Measurements from ENCODE around the gene ME1.
A peak's percentile ranks its signal among the peaks of the same experiment; 100 is the strongest.
"Not testable (repeated sequence)": the region's sequence is repeated elsewhere in the genome, so short reads cannot be mapped to it uniquely, and the experiment has no call there.

Gene ME1

DNA sequence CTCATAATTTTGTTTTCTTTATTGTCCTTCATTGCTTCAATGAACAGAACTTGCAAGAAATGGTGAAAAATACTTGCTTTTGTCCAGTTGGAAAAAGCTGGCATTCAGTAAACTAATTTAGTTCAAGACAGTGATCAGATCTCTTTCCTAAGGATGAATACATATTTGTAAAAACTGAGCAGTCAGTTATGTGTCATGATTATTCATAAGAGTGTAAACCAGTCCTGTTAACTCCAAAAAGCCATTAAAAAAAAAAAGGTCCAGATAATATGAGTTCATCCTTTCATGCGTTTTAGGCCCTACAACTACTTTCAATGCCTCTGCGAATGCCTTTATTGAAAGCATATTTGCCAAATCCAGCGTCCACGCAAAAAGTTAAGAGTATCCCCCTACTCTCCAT lies 238.4 kb downstream of the ME1 start:
- peak overlapping the region; percentile 17 for H3K18ac ChIP-seq (ENCODE audit: low read length)
- H3K4me3 ChIP-seq (ENCODE audit: low read length) = peak overlapping the region; percentile 93
- no peak overlapping the region for H4K8ac ChIP-seq (ENCODE audit: low read depth, low read length)
- no peak overlapping the region for H3K27ac ChIP-seq (ENCODE audit: low read depth, low read length)
- H2AK5ac ChIP-seq (ENCODE audit: low read length) = no peak overlapping the region
- no peak overlapping the region for H3K23ac ChIP-seq (ENCODE audit: low read length)
- peak overlapping the region; percentile 77 for H3K4me2 ChIP-seq (ENCODE audit: low read length)
- no peak for DNase-seq
- peaks cover 4% of the 10 kb centered on the region for H3K4me1 ChIP-seq (ENCODE audit: control insufficient read depth, low read depth, low read length)
- peaks cover 2% of the 10 kb centered on the region for H3K36me3 ChIP-seq (ENCODE audit: control insufficient read depth, insufficient read depth, low read length)
- H4K5ac ChIP-seq (ENCODE audit: low read length) = no peak overlapping the region
- peak overlapping the region; percentile 99 for H3K56ac ChIP-seq (ENCODE audit: low read length)
- H2BK5ac ChIP-seq (ENCODE audit: low read length) = no peak overlapping the region
- peaks cover 24% of the 10 kb centered on the region for H3K79me2 ChIP-seq (ENCODE audit: control insufficient read depth, insufficient read depth, low read length)
- no peak overlapping the region for H2BK15ac ChIP-seq (replicated peaks; ENCODE audit: low read depth)
- H3K4ac ChIP-seq (ENCODE audit: low read depth, low read length) = no peak overlapping the region
- WGBS (ENCODE audit: extremely low coverage, insufficient coverage, low lambda C conversion rate) = no CpG with 5 or more reads among the region's 4 CpGs
- no peaks in the 10 kb centered on the region for H3K27me3 ChIP-seq (ENCODE audit: insufficient read depth, low read length, poor library complexity)
- no peak overlapping the region for H2BK120ac ChIP-seq (ENCODE audit: low read depth, low read length)
- H3K79me1 ChIP-seq (ENCODE audit: low read length) = peaks cover 10% of the 10 kb centered on the region
- peak overlapping the region; percentile 98 for H3K9ac ChIP-seq (ENCODE audit: low read length)

DNA sequence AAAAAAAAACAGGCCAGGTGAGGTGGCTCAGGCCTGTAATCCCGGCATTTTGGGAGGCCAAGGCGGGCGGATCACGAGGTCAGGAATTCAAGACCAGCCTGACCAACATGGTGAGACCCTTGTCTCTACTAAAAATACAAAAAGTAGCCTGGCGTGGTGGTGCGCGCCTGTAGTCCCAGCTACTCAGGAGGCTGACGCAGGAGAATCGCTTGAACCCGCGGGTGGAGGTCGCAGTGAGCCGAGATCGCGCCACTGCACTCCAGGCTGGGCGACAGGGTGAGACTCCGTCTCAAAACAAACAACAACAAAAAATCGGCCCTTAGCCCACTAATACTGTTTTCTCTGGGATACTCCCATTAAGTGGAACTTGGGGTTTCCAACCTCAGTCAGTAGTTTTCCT lies 238.9 kb downstream of the ME1 start:
- Histone ChIP-seq H3K9ac (ENCODE audit: low read length) (peak overlapping the region; percentile 98), H3K79me2 (ENCODE audit: control insufficient read depth, insufficient read depth, low read length) (peaks cover 24% of the 10 kb centered on the region), H3K79me1 (ENCODE audit: low read length) (peaks cover 10% of the 10 kb centered on the region), H3K56ac (ENCODE audit: low read length) (peak overlapping the region; percentile 18), H3K4me2 (ENCODE audit: low read length) (peak overlapping the region; percentile 77), H3K4me3 (ENCODE audit: low read length) (peak overlapping the region; percentile 48)
- not testable (repeated sequence) for H3K4me1 ChIP-seq (ENCODE audit: control insufficient read depth, low read depth, low read length); H3K27me3 ChIP-seq (ENCODE audit: insufficient read depth, low read length, poor library complexity); H4K5ac ChIP-seq (ENCODE audit: low read length); H3K18ac ChIP-seq (ENCODE audit: low read length); H3K36me3 ChIP-seq (ENCODE audit: control insufficient read depth, insufficient read depth, low read length); H2BK5ac ChIP-seq (ENCODE audit: low read length); H3K27ac ChIP-seq (ENCODE audit: low read depth, low read length); H2AK5ac ChIP-seq (ENCODE audit: low read length); H2BK15ac ChIP-seq (replicated peaks; ENCODE audit: low read depth); H3K4ac ChIP-seq (ENCODE audit: low read depth, low read length); H4K8ac ChIP-seq (ENCODE audit: low read depth, low read length); DNase-seq; H3K23ac ChIP-seq (ENCODE audit: low read length); H2BK120ac ChIP-seq (ENCODE audit: low read depth, low read length)
- no CpG with 5 or more reads among the region's 18 CpGs for WGBS (ENCODE audit: extremely low coverage, insufficient coverage, low lambda C conversion rate)

DNA sequence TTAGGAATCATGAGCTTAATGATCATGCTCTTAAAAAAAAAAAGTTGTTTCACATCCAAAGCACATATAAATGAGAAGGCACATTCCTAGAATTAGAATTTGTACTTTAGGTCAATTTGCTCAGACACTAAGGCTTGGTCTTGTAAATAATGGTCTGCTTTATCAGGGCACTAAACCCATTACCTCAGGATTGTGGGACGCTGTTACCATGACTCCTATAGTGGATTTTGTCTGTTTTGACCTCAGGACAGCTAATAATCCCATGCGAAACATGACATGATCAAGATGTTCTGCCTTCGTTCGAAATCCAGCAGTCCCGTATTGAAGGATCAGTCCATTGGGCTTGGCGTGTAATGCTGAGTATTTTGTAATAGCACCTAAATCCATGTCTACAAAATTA lies 240.2 kb downstream of the ME1 start:
- Histone ChIP-seq H3K4ac (ENCODE audit: low read depth, low read length) (no peak overlapping the region), H3K27ac (ENCODE audit: low read depth, low read length) (no peak overlapping the region), H3K4me3 (ENCODE audit: low read length) (no peak overlapping the region)

DNA sequence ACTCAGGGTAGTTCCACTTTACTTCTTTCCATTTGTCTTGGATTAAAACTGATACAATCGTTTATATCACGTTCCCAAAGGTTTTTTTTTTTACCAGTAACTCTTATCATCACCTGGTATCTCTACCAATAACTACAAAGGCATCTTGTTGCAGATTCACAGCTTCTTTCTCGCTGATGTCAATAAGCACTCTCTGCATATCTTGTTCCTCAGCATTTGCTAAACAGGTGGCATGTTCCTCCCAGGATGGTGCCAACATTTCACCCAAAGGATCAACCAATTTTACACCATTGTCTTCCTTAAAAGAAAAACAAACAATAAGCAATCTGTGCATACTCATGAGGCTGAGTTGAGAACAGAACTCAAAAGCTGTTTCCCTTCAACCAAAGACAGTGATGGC lies 242.3 kb downstream of the ME1 start:
- H3K56ac ChIP-seq (ENCODE audit: low read length) = no peak overlapping the region
- H3K4me1 ChIP-seq (ENCODE audit: control insufficient read depth, low read depth, low read length) = peaks cover 4% of the 10 kb centered on the region
- H4K8ac ChIP-seq (ENCODE audit: low read depth, low read length) = no peak overlapping the region
- H2AK5ac ChIP-seq (ENCODE audit: low read length) = no peak overlapping the region
- peaks cover 26% of the 10 kb centered on the region for H3K79me2 ChIP-seq (ENCODE audit: control insufficient read depth, insufficient read depth, low read length)
- no peak overlapping the region for H3K4me2 ChIP-seq (ENCODE audit: low read length)
- H3K9ac ChIP-seq (ENCODE audit: low read length) = no peak overlapping the region
- no peak overlapping the region for H3K4me3 ChIP-seq (ENCODE audit: low read length)
- no CpG with 5 or more reads among the region's 3 CpGs for WGBS (ENCODE audit: extremely low coverage, insufficient coverage, low lambda C conversion rate)
- peaks cover 3% of the 10 kb centered on the region for H3K36me3 ChIP-seq (ENCODE audit: control insufficient read depth, insufficient read depth, low read length)
- no peak overlapping the region for H2BK120ac ChIP-seq (ENCODE audit: low read depth, low read length)
- H3K79me1 ChIP-seq (ENCODE audit: low read length) = peaks cover 14% of the 10 kb centered on the region
- H3K4ac ChIP-seq (ENCODE audit: low read depth, low read length) = no peak overlapping the region
- H3K27ac ChIP-seq (ENCODE audit: low read depth, low read length) = no peak overlapping the region
- no peak overlapping the region for H4K5ac ChIP-seq (ENCODE audit: low read length)
- H3K27me3 ChIP-seq (ENCODE audit: insufficient read depth, low read length, poor library complexity) = no peaks in the 10 kb centered on the region
- H2BK5ac ChIP-seq (ENCODE audit: low read length) = no peak overlapping the region
- peak; percentile 61 for DNase-seq
- H3K18ac ChIP-seq (ENCODE audit: low read length) = no peak overlapping the region
- no peak overlapping the region for H2BK15ac ChIP-seq (replicated peaks; ENCODE audit: low read depth)
- H3K23ac ChIP-seq (ENCODE audit: low read length) = no peak overlapping the region

More for the DNA sequence above, 240.2 kb downstream of the ME1 start:
- no peak overlapping the region for H3K18ac ChIP-seq (ENCODE audit: low read length)
- H3K4me1 ChIP-seq (ENCODE audit: control insufficient read depth, low read depth, low read length) = peaks cover 4% of the 10 kb centered on the region
- no peak overlapping the region for H4K8ac ChIP-seq (ENCODE audit: low read depth, low read length)
- peak; percentile 62 for DNase-seq
- H3K36me3 ChIP-seq (ENCODE audit: control insufficient read depth, insufficient read depth, low read length) = peaks cover 3% of the 10 kb centered on the region
- H3K9ac ChIP-seq (ENCODE audit: low read length) = peak overlapping the region; percentile 12
- no CpG with 5 or more reads among the region's 6 CpGs for WGBS (ENCODE audit: extremely low coverage, insufficient coverage, low lambda C conversion rate)
- no peak overlapping the region for H3K23ac ChIP-seq (ENCODE audit: low read length)
- H2BK5ac ChIP-seq (ENCODE audit: low read length) = no peak overlapping the region
- H2AK5ac ChIP-seq (ENCODE audit: low read length) = no peak overlapping the region
- peaks cover 26% of the 10 kb centered on the region for H3K79me2 ChIP-seq (ENCODE audit: control insufficient read depth, insufficient read depth, low read length)
- H3K27me3 ChIP-seq (ENCODE audit: insufficient read depth, low read length, poor library complexity) = no peaks in the 10 kb centered on the region
- H3K56ac ChIP-seq (ENCODE audit: low read length) = no peak overlapping the region
- peaks cover 14% of the 10 kb centered on the region for H3K79me1 ChIP-seq (ENCODE audit: low read length)
- no peak overlapping the region for H2BK15ac ChIP-seq (replicated peaks; ENCODE audit: low read depth)
- no peak overlapping the region for H4K5ac ChIP-seq (ENCODE audit: low read length)
- peak overlapping the region; percentile 13 for H3K4me2 ChIP-seq (ENCODE audit: low read length)
- no peak overlapping the region for H2BK120ac ChIP-seq (ENCODE audit: low read depth, low read length)

GRCh38 chr6:83185096-83185495 lies 245.8 kb downstream of the ME1 start:
- Histone ChIP-seq H3K4me1 (ENCODE audit: control insufficient read depth, low read depth, low read length) (no peaks in the 10 kb centered on the region), H4K5ac (ENCODE audit: low read length) (no peak overlapping the region), H2BK120ac (ENCODE audit: low read depth, low read length) (no peak overlapping the region), H2BK5ac (ENCODE audit: low read length) (no peak overlapping the region), H3K23ac (ENCODE audit: low read length) (no peak overlapping the region), H3K36me3 (ENCODE audit: control insufficient read depth, insufficient read depth, low read length) (peaks cover 8% of the 10 kb centered on the region), H3K27ac (ENCODE audit: low read depth, low read length) (no peak overlapping the region), H3K4me2 (ENCODE audit: low read length) (no peak overlapping the region), H2AK5ac (ENCODE audit: low read length) (no peak overlapping the region), H4K8ac (ENCODE audit: low read depth, low read length) (no peak overlapping the region), H3K56ac (ENCODE audit: low read length) (no peak overlapping the region), H3K79me2 (ENCODE audit: control insufficient read depth, insufficient read depth, low read length) (peaks cover 9% of the 10 kb centered on the region), H2BK15ac (replicated peaks; ENCODE audit: low read depth) (no peak overlapping the region), H3K9ac (ENCODE audit: low read length) (no peak overlapping the region), H3K4ac (ENCODE audit: low read depth, low read length) (no peak overlapping the region), H3K27me3 (ENCODE audit: insufficient read depth, low read length, poor library complexity) (no peaks in the 10 kb centered on the region), H3K4me3 (ENCODE audit: low read length) (no peak overlapping the region), H3K18ac (ENCODE audit: low read length) (no peak overlapping the region), H3K79me1 (ENCODE audit: low read length) (peaks cover 14% of the 10 kb centered on the region)
- no CpG with 5 or more reads among the region's 2 CpGs for WGBS (ENCODE audit: extremely low coverage, insufficient coverage, low lambda C conversion rate)
- DNase-seq = no peak

DNA sequence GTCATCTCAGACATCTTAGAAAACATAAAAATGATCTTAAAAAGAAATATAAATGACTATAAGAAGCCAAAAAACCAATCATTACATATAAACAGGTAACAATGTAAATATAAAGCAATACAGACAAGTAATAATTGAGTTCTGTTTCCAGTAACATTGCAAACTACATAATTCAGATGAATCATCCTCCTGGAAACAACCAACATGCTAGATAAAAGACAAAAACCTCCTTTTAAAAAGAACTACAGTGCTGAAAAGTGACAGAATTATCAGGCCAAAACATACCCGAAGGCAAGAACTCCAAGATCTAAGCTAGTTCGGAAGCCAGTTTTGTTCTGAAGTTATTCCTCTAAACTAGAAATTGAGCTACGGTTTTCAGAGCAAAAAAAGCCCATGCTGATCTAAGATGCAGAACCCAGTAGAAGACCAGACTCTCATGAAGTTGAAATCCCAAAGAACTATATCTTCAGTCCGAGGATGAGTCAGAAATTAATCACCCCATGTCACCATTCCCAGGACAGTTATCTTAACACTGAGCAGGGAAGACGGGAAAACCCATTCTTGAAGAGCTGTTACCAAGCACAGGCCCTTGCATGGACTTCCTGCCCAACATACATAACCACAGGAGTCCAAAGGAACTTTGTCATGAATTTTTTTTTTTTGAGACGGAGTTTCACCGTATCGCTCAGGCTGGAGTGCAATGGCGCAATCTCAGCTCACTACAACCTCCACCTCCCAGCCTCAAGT lies 247.6 kb downstream of the ME1 start:
- no peak overlapping the region for H3K18ac ChIP-seq (ENCODE audit: low read length)
- H3K79me2 ChIP-seq (ENCODE audit: control insufficient read depth, insufficient read depth, low read length) = peaks cover 2% of the 10 kb centered on the region
- H2BK15ac ChIP-seq (replicated peaks; ENCODE audit: low read depth) = no peak overlapping the region
- no peak overlapping the region for H4K8ac ChIP-seq (ENCODE audit: low read depth, low read length)
- H2BK5ac ChIP-seq (ENCODE audit: low read length) = no peak overlapping the region
- H3K23ac ChIP-seq (ENCODE audit: low read length) = no peak overlapping the region
- no peak overlapping the region for H4K5ac ChIP-seq (ENCODE audit: low read length)
- H3K9ac ChIP-seq (ENCODE audit: low read length) = no peak overlapping the region
- no peak overlapping the region for H3K4me2 ChIP-seq (ENCODE audit: low read length)
- H3K79me1 ChIP-seq (ENCODE audit: low read length) = peaks cover 6% of the 10 kb centered on the region
- no peaks in the 10 kb centered on the region for H3K4me1 ChIP-seq (ENCODE audit: control insufficient read depth, low read depth, low read length)
- peaks cover 8% of the 10 kb centered on the region for H3K36me3 ChIP-seq (ENCODE audit: control insufficient read depth, insufficient read depth, low read length)
- no peak overlapping the region for H3K4ac ChIP-seq (ENCODE audit: low read depth, low read length)
- H2BK120ac ChIP-seq (ENCODE audit: low read depth, low read length) = no peak overlapping the region
- no peak for DNase-seq
- H3K4me3 ChIP-seq (ENCODE audit: low read length) = no peak overlapping the region
- no CpG with 5 or more reads among the region's 9 CpGs for WGBS (ENCODE audit: extremely low coverage, insufficient coverage, low lambda C conversion rate)
- H3K27ac ChIP-seq (ENCODE audit: low read depth, low read length) = no peak overlapping the region
- H3K27me3 ChIP-seq (ENCODE audit: insufficient read depth, low read length, poor library complexity) = no peaks in the 10 kb centered on the region
- no peak overlapping the region for H3K56ac ChIP-seq (ENCODE audit: low read length)
- H2AK5ac ChIP-seq (ENCODE audit: low read length) = no peak overlapping the region

All from mesendoderm (in vitro differentiated cells).